Skeletal muscle tissue (tissue), 4 donors: ENCODE data around the gene AKAP7. TPM values are rescaled to one million over a fixed set of nuclear protein-coding genes. Genes with fewer than 3 reads are reported as not detected.

Experiments
- H3K27ac ChIP-seq: one replicate; pipeline ENCODE4 v1.7.0; 2013; ENCODE audit warnings: mild to moderate bottlenecking, low read depth, low read length, inconsistent platforms
- H3K27me3 ChIP-seq, 3 donors: one replicate each; pipeline ENCODE4 v1.7.0; 2013; ENCODE audit warnings: low read length in 3 of 3; ENCODE audit not compliant: control insufficient read depth in 3 of 3, insufficient read depth in 3 of 3
- H3K36me3 ChIP-seq, 3 donors: one replicate each; pipeline ENCODE4 v1.7.0; 2013; ENCODE audit warnings: low read length in 3 of 3; ENCODE audit not compliant: control insufficient read depth in 3 of 3, insufficient read depth in 3 of 3
- H3K4me1 ChIP-seq, 3 donors: one replicate each; pipeline ENCODE4 v1.7.0; 2013; ENCODE audit warnings: low read length in 3 of 3, mild to moderate bottlenecking in 3 of 3; ENCODE audit not compliant: control insufficient read depth in 3 of 3, insufficient read depth in 3 of 3
- H3K4me3 ChIP-seq, 3 donors: one replicate each; pipeline ENCODE4 v1.7.0; 2013; ENCODE audit warnings: low read length in 3 of 3
- H3K9ac ChIP-seq, 3 donors: one replicate each; pipeline ENCODE4 v1.7.0; 2013; ENCODE audit warnings: low read length in 3 of 3, mild to moderate bottlenecking in 3 of 3, moderate library complexity in 2 of 3, low read depth in 1 of 3
- H3K9me3 ChIP-seq, 3 donors: one replicate each; pipeline ENCODE4 v1.7.0; 2013; ENCODE audit warnings: low read length in 3 of 3; ENCODE audit not compliant: control insufficient read depth in 3 of 3
- total RNA-seq: library from RNA; depleted of rRNA; stranded (reverse); fragments of >200 nt; gene quantifications from one replicate; pipeline ENCODE4 v1.2.3, GENCODE V29; 2014
- donor health status: Osteomylitis.

AKAP7 gene
- total RNA-seq, 1 donor from 2014 or later = 43.3 TPM

- H3K36me3 ChIP-seq = peaks cover 0 to 10% (median 6%) of the 10 kb centered on the region in 3 donors
- no peak overlapping the region for H3K9ac ChIP-seq
- H3K27me3 ChIP-seq = no peaks in the 10 kb centered on the region
- no peaks in the 10 kb centered on the region for H3K4me1 ChIP-seq
- H3K4me3 ChIP-seq = no peak overlapping the region
- H3K9me3 ChIP-seq = no peaks in the 10 kb centered on the region
- H3K27ac ChIP-seq = no peak overlapping the region
Observed at GRCh38 chr6:131161987-131162386, 26.7 kb downstream of the AKAP7 start.

- Histone ChIP-seq H3K4me1 (no peaks in the 10 kb centered on the region), H3K36me3 (peaks cover 0 to 10% (median 6%) of the 10 kb centered on the region in 3 donors), H3K27ac (no peak overlapping the region), H3K9ac (no peak overlapping the region), H3K4me3 (no peak overlapping the region), H3K9me3 (no peaks in the 10 kb centered on the region), H3K27me3 (no peaks in the 10 kb centered on the region)
Observed at GRCh38 chr6:131163886-131164285, 28.6 kb downstream of the AKAP7 start.

GRCh38 chr6:131164506-131164905 lies 29.2 kb downstream of the AKAP7 start:
- no peaks in the 10 kb centered on the region for H3K27me3 ChIP-seq
- no peaks in the 10 kb centered on the region for H3K4me1 ChIP-seq
- no peak overlapping the region for H3K9ac ChIP-seq
- peaks cover 0 to 14% (median 9%) of the 10 kb centered on the region in 3 donors for H3K36me3 ChIP-seq
- no peaks in the 10 kb centered on the region for H3K9me3 ChIP-seq
- H3K4me3 ChIP-seq = no peak overlapping the region
- H3K27ac ChIP-seq = no peak overlapping the region

- Histone ChIP-seq H3K4me3 (no peak overlapping the region), H3K27ac (no peak overlapping the region), H3K9me3 (no peaks in the 10 kb centered on the region), H3K27me3 (no peaks in the 10 kb centered on the region), H3K4me1 (no peaks in the 10 kb centered on the region), H3K9ac (no peak overlapping the region), H3K36me3 (peaks cover 0 to 13% (median 11%) of the 10 kb centered on the region in 3 donors)
Observed at GRCh38 chr6:131167773-131168172, 32.5 kb downstream of the AKAP7 start.

GRCh38 chr6:131169613-131170012 lies 34.3 kb downstream of the AKAP7 start:
- Histone ChIP-seq H3K4me3 (no peak overlapping the region), H3K9ac (no peak overlapping the region), H3K36me3 (peaks cover 0 to 13% (median 11%) of the 10 kb centered on the region in 3 donors), H3K27ac (no peak overlapping the region), H3K27me3 (no peaks in the 10 kb centered on the region), H3K4me1 (no peaks in the 10 kb centered on the region), H3K9me3 (no peaks in the 10 kb centered on the region)

- Histone ChIP-seq H3K27ac (no peak overlapping the region), H3K4me3 (no peak overlapping the region), H3K36me3 (peaks cover 2 to 9% (median 5%) of the 10 kb centered on the region in 3 donors), H3K27me3 (no peaks in the 10 kb centered on the region), H3K9me3 (no peaks in the 10 kb centered on the region), H3K9ac (no peak overlapping the region), H3K4me1 (no peaks in the 10 kb centered on the region)
Observed at GRCh38 chr6:131172222-131172621, 37.0 kb downstream of the AKAP7 start.

GRCh38 chr6:131173680-131174079 lies 38.4 kb downstream of the AKAP7 start:
- Histone ChIP-seq H3K36me3 (peaks cover 2 to 9% (median 5%) of the 10 kb centered on the region in 3 donors), H3K9ac (no peak overlapping the region), H3K4me3 (no peak overlapping the region), H3K4me1 (no peaks in the 10 kb centered on the region), H3K27ac (no peak overlapping the region), H3K9me3 (no peaks in the 10 kb centered on the region), H3K27me3 (no peaks in the 10 kb centered on the region)

- H3K27ac ChIP-seq = no peak overlapping the region
- no peaks in the 10 kb centered on the region for H3K27me3 ChIP-seq
- H3K9me3 ChIP-seq = no peaks in the 10 kb centered on the region
- no peak overlapping the region for H3K4me3 ChIP-seq
- H3K36me3 ChIP-seq = peaks cover 0 to 5% (median 2%) of the 10 kb centered on the region in 3 donors
- H3K4me1 ChIP-seq = no peaks in the 10 kb centered on the region
- H3K9ac ChIP-seq = no peak overlapping the region
Observed at GRCh38 chr6:131175564-131175963, 40.3 kb downstream of the AKAP7 start.

GRCh38 chr6:131177996-131178395 lies 42.7 kb downstream of the AKAP7 start:
- no peaks in the 10 kb centered on the region for H3K9me3 ChIP-seq
- H3K9ac ChIP-seq = no peak overlapping the region
- peaks cover 0 to 2% (median 2%) of the 10 kb centered on the region in 3 donors for H3K36me3 ChIP-seq
- H3K27me3 ChIP-seq = no peaks in the 10 kb centered on the region
- H3K4me3 ChIP-seq = no peak overlapping the region
- H3K27ac ChIP-seq = no peak overlapping the region
- H3K4me1 ChIP-seq = no peaks in the 10 kb centered on the region

- Histone ChIP-seq H3K27me3 (no peaks in the 10 kb centered on the region), H3K4me3 (no peak overlapping the region), H3K36me3 (peaks cover 6 to 11% (median 6%) of the 10 kb centered on the region in 3 donors), H3K27ac (no peak overlapping the region), H3K9me3 (no peaks in the 10 kb centered on the region), H3K4me1 (no peaks in the 10 kb centered on the region), H3K9ac (no peak overlapping the region)
Observed at GRCh38 chr6:131182991-131183425, 47.7 kb downstream of the AKAP7 start.
